ENCODE results near the gene TMEM60.

Gene TMEM60

GRCh38 chr7:77824636-77825035 lies 26.4 kb upstream of the TMEM60 start:
- Mint-ChIP-seq H3K36me3 (peaks cover 32% of the 10 kb centered on the region), H3K4me3 (no peak overlapping the region), H3K4me1 (peaks cover 54% of the 10 kb centered on the region), H3K9me3 (peaks cover 30% of the 10 kb centered on the region), H3K27ac (no peak overlapping the region)
- no peak for ATAC-seq
- DNase-seq (ENCODE audit: low spot score in 2 of 2): no peak

GRCh38 chr7:77823787-77824186 lies 25.6 kb upstream of the TMEM60 start:
- Mint-ChIP-seq H3K4me3 (no peak overlapping the region), H3K9me3 (peaks cover 33% of the 10 kb centered on the region), H3K27ac (no peak overlapping the region), H3K4me1 (peaks cover 63% of the 10 kb centered on the region), H3K36me3 (peaks cover 40% of the 10 kb centered on the region)
- ATAC-seq: no peak
- DNase-seq (ENCODE audit: low spot score in 2 of 2): no peak

GRCh38 chr7:77822269-77822668 lies 24.0 kb upstream of the TMEM60 start:
- Mint-ChIP-seq H3K36me3 (peaks cover 55% of the 10 kb centered on the region), H3K9me3 (peaks cover 34% of the 10 kb centered on the region), H3K27ac (no peak overlapping the region), H3K4me3 (no peak overlapping the region), H3K4me1 (peaks cover 68% of the 10 kb centered on the region)
- ATAC-seq (no peak), DNase-seq (ENCODE audit: low spot score in 2 of 2) (no peak)

- no peak overlapping the region for H3K27ac Mint-ChIP-seq
- peaks cover 43% of the 10 kb centered on the region for H3K9me3 Mint-ChIP-seq
- DNase-seq (ENCODE audit: low spot score in 2 of 2) (no peak), ATAC-seq (no peak)
- H3K36me3 Mint-ChIP-seq: peaks cover 61% of the 10 kb centered on the region
- H3K4me3 Mint-ChIP-seq: no peak overlapping the region
- H3K4me1 Mint-ChIP-seq: peaks cover 69% of the 10 kb centered on the region
Observed at GRCh38 chr7:77820967-77821366, 22.7 kb upstream of the TMEM60 start.

DNA sequence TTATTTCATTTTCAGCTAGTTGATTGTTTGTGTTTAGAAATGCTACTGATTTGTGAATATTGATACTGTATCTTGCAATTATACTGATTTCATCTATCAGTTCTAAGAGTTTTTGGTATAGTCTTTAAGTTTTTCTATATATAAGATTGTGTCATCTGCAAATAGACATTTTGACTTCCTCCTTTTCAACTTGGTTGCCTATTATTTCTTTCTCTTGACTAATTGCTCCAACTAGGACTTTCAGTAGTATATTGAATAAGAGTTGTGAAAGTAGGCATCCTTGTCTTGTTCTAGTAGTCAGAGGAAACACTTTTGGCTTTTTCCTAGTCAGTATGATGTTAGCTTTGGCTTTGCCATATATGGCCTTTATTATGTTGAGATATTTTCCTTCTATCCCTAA lies 20.8 kb upstream of the TMEM60 start:
- H3K9me3 Mint-ChIP-seq: peaks cover 33% of the 10 kb centered on the region
- no peak for ATAC-seq

DNA sequence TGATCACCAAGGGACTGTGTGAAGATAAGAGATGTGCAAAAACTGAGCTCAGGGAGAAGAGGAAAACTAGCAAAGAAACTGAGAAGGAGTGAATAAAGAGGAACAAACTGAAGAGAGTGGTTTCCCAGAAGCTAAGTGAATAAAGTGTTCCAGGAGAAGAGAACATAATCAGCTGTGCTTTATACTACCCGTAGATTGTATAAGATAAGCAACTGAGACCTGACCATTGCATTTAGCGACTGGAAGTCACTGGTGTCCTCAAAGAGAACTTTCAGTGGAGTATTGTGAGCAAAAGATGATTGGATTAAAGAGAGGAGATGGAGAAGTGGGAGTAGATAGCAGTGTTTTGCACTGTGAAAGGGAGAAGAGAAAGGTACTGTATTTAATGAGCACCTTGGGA lies 14.9 kb upstream of the TMEM60 start:
- Mint-ChIP-seq H3K4me1 (peaks cover 52% of the 10 kb centered on the region), H3K36me3 (peaks cover 37% of the 10 kb centered on the region), H3K4me3 (peak overlapping the region; percentile 1), H3K9me3 (peaks cover 13% of the 10 kb centered on the region), H3K27ac (no peak overlapping the region)
- DNase-seq (ENCODE audit: low spot score in 2 of 2) (no peak), ATAC-seq (no peak)

More for the DNA sequence above, 20.8 kb upstream of the TMEM60 start:
- H3K4me1 Mint-ChIP-seq: peaks cover 70% of the 10 kb centered on the region
- no peak overlapping the region for H3K4me3 Mint-ChIP-seq
- H3K36me3 Mint-ChIP-seq: peaks cover 71% of the 10 kb centered on the region
- DNase-seq (ENCODE audit: low spot score in 2 of 2): no peak
- H3K27ac Mint-ChIP-seq: no peak overlapping the region

- H3K4me1 Mint-ChIP-seq: peaks cover 49% of the 10 kb centered on the region
- peaks cover 28% of the 10 kb centered on the region for H3K36me3 Mint-ChIP-seq
- no peak for DNase-seq (ENCODE audit: low spot score in 2 of 2)
- no peak overlapping the region for H3K27ac Mint-ChIP-seq
- H3K9me3 Mint-ChIP-seq: peaks cover 14% of the 10 kb centered on the region
- ATAC-seq: peak; percentile 70
- peak overlapping the region; percentile 1 for H3K4me3 Mint-ChIP-seq
Observed at GRCh38 chr7:77812290-77812685, 14.1 kb upstream of the TMEM60 start.

GRCh38 chr7:77811516-77812289 lies 13.5 kb upstream of the TMEM60 start:
- Mint-ChIP-seq H3K9me3 (peaks cover 14% of the 10 kb centered on the region), H3K4me1 (peaks cover 43% of the 10 kb centered on the region), H3K4me3 (no peak overlapping the region), H3K36me3 (peaks cover 24% of the 10 kb centered on the region), H3K27ac (no peak overlapping the region)
- DNase-seq (ENCODE audit: low spot score in 2 of 2): no peak
- ATAC-seq: no peak

DNA sequence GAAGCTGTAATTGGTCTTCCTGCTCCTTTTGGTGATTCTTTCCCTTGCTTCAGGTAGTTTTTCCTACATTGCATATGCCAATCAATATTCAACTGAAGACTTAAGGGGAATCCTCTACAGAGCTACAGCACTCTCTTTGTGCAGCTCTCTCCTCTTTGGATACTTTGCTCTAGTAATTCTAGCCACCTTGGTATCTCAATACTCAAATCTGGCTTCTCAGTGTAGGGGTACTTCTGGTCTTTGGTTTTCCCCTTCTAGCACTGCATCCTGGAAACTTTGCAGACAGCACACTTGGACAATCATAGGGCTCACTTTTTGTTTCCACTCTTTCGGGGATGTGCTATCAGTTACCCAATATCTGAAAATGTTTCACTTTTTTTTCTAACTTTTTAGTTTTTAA lies 10.3 kb upstream of the TMEM60 start:
- H3K36me3 Mint-ChIP-seq: peaks cover 28% of the 10 kb centered on the region
- no peak overlapping the region for H3K27ac Mint-ChIP-seq
- H3K4me1 Mint-ChIP-seq: peaks cover 47% of the 10 kb centered on the region
- H3K4me3 Mint-ChIP-seq: no peak overlapping the region
- DNase-seq (ENCODE audit: low spot score in 2 of 2): no peak
- H3K9me3 Mint-ChIP-seq: peaks cover 14% of the 10 kb centered on the region
- peak; percentile 45 for ATAC-seq

DNA sequence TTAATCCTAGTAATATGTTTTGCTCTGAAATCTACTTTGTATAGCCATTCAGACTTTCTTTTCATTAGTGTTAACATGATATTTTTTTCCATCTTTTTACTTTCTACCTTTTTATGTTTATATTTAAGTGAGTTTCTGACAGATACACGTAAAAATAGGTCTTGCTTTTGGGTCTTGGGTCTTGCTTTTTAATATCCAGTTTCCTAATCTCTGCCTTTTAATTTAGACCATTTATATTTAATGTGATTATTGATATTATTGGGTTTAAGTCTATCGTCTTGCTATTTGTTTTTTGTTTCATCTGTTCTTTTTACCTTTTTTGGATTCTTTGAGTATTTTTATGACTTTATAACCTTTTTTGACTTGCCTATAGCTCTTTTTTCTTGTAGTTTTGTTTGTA lies 8.2 kb upstream of the TMEM60 start:
- H3K4me1 Mint-ChIP-seq: peaks cover 45% of the 10 kb centered on the region
- DNase-seq (ENCODE audit: low spot score in 2 of 2): no peak
- peak overlapping the region; percentile 9 for H3K27ac Mint-ChIP-seq
- H3K9me3 Mint-ChIP-seq: peaks cover 14% of the 10 kb centered on the region
- no peak overlapping the region for H3K4me3 Mint-ChIP-seq
- ATAC-seq: no peak
- peaks cover 40% of the 10 kb centered on the region for H3K36me3 Mint-ChIP-seq

- peak overlapping the region; percentile 83 for H3K27ac Mint-ChIP-seq
- peaks cover 70% of the 10 kb centered on the region for H3K36me3 Mint-ChIP-seq
- H3K4me1 Mint-ChIP-seq: peaks cover 55% of the 10 kb centered on the region
- H3K4me3 Mint-ChIP-seq: peak overlapping the region; percentile 96
- H3K9me3 Mint-ChIP-seq: peaks cover 10% of the 10 kb centered on the region
- ATAC-seq: no peak
- no peak for DNase-seq (ENCODE audit: low spot score in 2 of 2)
Observed at GRCh38 chr7:77802557-77803405, 4.5 kb upstream of the TMEM60 start.

DNA sequence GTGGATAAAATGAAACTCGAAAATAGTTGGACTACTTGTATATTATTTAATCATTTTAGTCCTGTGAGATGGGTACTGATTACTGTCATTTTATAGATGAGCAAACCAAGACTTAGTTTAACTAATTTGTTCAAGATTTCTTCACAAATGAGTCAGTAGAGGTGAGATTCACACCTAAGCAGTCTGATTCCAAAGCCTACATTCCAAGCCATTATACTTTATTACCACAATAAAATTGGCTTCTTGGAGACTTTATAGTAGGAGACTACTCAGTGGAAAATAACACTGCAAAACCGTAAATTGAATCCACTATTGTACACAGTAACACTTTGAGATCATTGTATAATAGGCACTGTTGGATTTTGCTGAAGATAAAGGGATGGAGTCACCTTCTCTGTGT lies 2.5 kb upstream of the TMEM60 start:
- peak overlapping the region; percentile 96 for H3K4me3 Mint-ChIP-seq
- no peaks in the 10 kb centered on the region for H3K9me3 Mint-ChIP-seq
- ATAC-seq (no peak), DNase-seq (ENCODE audit: low spot score in 2 of 2) (no peak)
- H3K4me1 Mint-ChIP-seq: peaks cover 70% of the 10 kb centered on the region
- H3K36me3 Mint-ChIP-seq: peaks cover 64% of the 10 kb centered on the region
- peak overlapping the region; percentile 96 for H3K27ac Mint-ChIP-seq

DNA sequence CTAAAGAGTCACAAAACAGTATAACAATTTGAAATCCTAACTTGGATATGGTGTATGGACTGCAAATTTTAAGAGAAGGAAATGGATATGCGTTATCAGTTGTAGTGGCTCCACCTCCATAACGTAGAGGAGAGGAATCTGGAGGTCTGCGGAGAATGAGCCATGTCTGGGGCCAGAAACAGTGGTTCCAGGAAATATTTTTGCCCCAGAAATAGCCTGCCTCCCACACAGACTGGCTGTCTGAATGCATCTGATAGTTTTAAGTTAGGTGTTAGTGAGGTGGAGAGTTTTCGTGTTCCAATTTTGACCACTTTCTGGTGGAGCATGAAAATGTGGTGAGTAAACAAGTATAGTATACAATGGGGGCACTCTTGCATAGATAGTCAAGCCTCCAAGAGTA lies 1.9 kb upstream of the TMEM60 start:
- Mint-ChIP-seq H3K36me3 (peaks cover 61% of the 10 kb centered on the region), H3K27ac (peak overlapping the region; percentile 96)

GRCh38 chr7:77799078-77799964 lies 1.1 kb upstream of the TMEM60 start:
- peak; percentile 16 to 71 for DNase-seq (ENCODE audit: low spot score in 2 of 2)
- Mint-ChIP-seq H3K36me3 (peaks cover 58% of the 10 kb centered on the region), H3K4me1 (peaks cover 66% of the 10 kb centered on the region), H3K9me3 (no peaks in the 10 kb centered on the region), H3K4me3 (peak overlapping the region; percentile 96), H3K27ac (peak overlapping the region; percentile 96)
- ATAC-seq: peak; percentile 2

More for the DNA sequence above, 1.9 kb upstream of the TMEM60 start:
- DNase-seq (ENCODE audit: low spot score in 2 of 2) (peak in 1 of 2 donors; percentile 14), ATAC-seq (peak; percentile 2)
- Mint-ChIP-seq H3K4me3 (peak overlapping the region; percentile 96), H3K9me3 (no peaks in the 10 kb centered on the region), H3K4me1 (peaks cover 67% of the 10 kb centered on the region)
